H9 (cell line): Measurements from ENCODE around the gene DISC1. TPM values are rescaled to one million over a fixed set of nuclear protein-coding genes. Genes with fewer than 3 reads are reported as not detected.

Experiments used
- DNase-seq: peaks from one replicate; pipeline ENCODE4 v3.0.0-alpha.2; 2017
- H2AFZ ChIP-seq: one replicate; pipeline ENCODE4 v1.6.1; 2013; ENCODE audit warnings: mild to moderate bottlenecking, low read length, control low read depth, moderate library complexity
- H2AK5ac ChIP-seq: 2 replicates; pipeline ENCODE4 v1.6.1; 2013; ENCODE audit warnings: low read length, control low read depth, mixed read lengths; ENCODE audit not compliant: insufficient read length
- H2BK120ac ChIP-seq: one replicate; pipeline ENCODE4 v1.6.1; 2013; ENCODE audit warnings: low read depth, mild to moderate bottlenecking, low read length, control low read depth, inconsistent platforms; ENCODE audit not compliant: poor library complexity, severe bottlenecking
- H2BK12ac ChIP-seq: 2 replicates; pipeline ENCODE4 v1.6.1; 2013; ENCODE audit warnings: low read length, control low read depth, mixed read lengths, low read depth; ENCODE audit not compliant: insufficient read length
- H2BK15ac ChIP-seq: 2 replicates; pipeline ENCODE4 v1.6.1; 2013; ENCODE audit warnings: low read depth, low read length, control low read depth
- H2BK20ac ChIP-seq: one replicate; pipeline ENCODE4 v1.6.1; 2013; ENCODE audit warnings: low read depth, mild to moderate bottlenecking, low read length, control low read depth, inconsistent platforms; ENCODE audit not compliant: poor library complexity, severe bottlenecking
- H2BK5ac ChIP-seq: 2 replicates; pipeline ENCODE4 v1.6.1; 2013; ENCODE audit warnings: low read length, control low read depth, mixed read lengths; ENCODE audit not compliant: insufficient read length
- H3K14ac ChIP-seq: 2 replicates; pipeline ENCODE4 v1.6.1; 2013; ENCODE audit warnings: low read length, control low read depth; ENCODE audit not compliant: insufficient read depth
- H3K18ac ChIP-seq: 2 replicates; pipeline ENCODE4 v1.6.1; 2013; ENCODE audit warnings: low read depth, mild to moderate bottlenecking, mixed read lengths, low read length, control low read depth; ENCODE audit not compliant: insufficient read length
- H3K23ac ChIP-seq: 2 replicates; pipeline ENCODE4 v1.6.1; 2013; ENCODE audit warnings: low read length, control low read depth, mixed read lengths, low read depth; ENCODE audit not compliant: insufficient read length
- H3K23me2 ChIP-seq: 2 replicates; pipeline ENCODE4 v1.6.1; 2013; ENCODE audit warnings: low read depth, mild to moderate bottlenecking, mixed read lengths, low read length, control low read depth; ENCODE audit not compliant: insufficient read length, poor library complexity, severe bottlenecking
- H3K27ac ChIP-seq: 2 replicates; pipeline ENCODE4 v1.5.1; 2013; ENCODE audit warnings: low read length, control low read depth, mixed read lengths, low read depth; ENCODE audit not compliant: insufficient read length
- H3K27me3 ChIP-seq: 2 replicates; pipeline ENCODE4 v1.6.1; 2013; ENCODE audit warnings: low read length, control low read depth, inconsistent platforms; ENCODE audit not compliant: insufficient read depth
- H3K4ac ChIP-seq: 2 replicates; pipeline ENCODE4 v1.6.1; 2013; ENCODE audit warnings: low read depth, mild to moderate bottlenecking, control low read depth, inconsistent platforms, low read length, moderate library complexity
- H3K4me1 ChIP-seq: 2 replicates; pipeline ENCODE4 v1.6.1; 2013; ENCODE audit warnings: low read length, control low read depth, inconsistent platforms; ENCODE audit not compliant: insufficient read depth
- H3K4me2 ChIP-seq: 2 replicates; pipeline ENCODE4 v1.6.1; 2013; ENCODE audit warnings: low read length, control low read depth, mixed read lengths; ENCODE audit not compliant: insufficient read length, insufficient read depth
- H3K56ac ChIP-seq: 2 replicates; pipeline ENCODE4 v1.6.1; 2013; ENCODE audit warnings: low read depth, mild to moderate bottlenecking, mixed read lengths, low read length, control low read depth; ENCODE audit not compliant: insufficient read length
- H3K79me1 ChIP-seq: 2 replicates; pipeline ENCODE4 v1.6.1; 2013; ENCODE audit warnings: low read depth, mild to moderate bottlenecking, moderate library complexity, low read length, control low read depth, inconsistent platforms; ENCODE audit not compliant: insufficient read depth, poor library complexity, severe bottlenecking
- H3K79me2 ChIP-seq: 2 replicates; pipeline ENCODE4 v1.6.1; 2013; ENCODE audit warnings: low read length, control low read depth, inconsistent platforms; ENCODE audit not compliant: insufficient read depth
- H3K9ac ChIP-seq: 2 replicates; pipeline ENCODE4 v1.6.1; 2013; ENCODE audit warnings: low read length, control low read depth, mixed read lengths; ENCODE audit not compliant: insufficient read length; ENCODE audit errors: extremely low read depth
- H3K9me3 ChIP-seq: one replicate; pipeline ENCODE4 v1.6.1; 2013; ENCODE audit warnings: low read depth, low read length, inconsistent platforms; ENCODE audit not compliant: control insufficient read depth
- H3T11ph ChIP-seq: one replicate; pipeline ENCODE4 v1.6.1; 2013; ENCODE audit warnings: mild to moderate bottlenecking, low read length, control low read depth, inconsistent platforms
- H4K20me1 ChIP-seq: one replicate; pipeline ENCODE4 v1.6.1; 2013; ENCODE audit not compliant: control insufficient read depth, insufficient read length, insufficient read depth
- H4K5ac ChIP-seq: 2 replicates; pipeline ENCODE4 v1.6.1; 2013; ENCODE audit warnings: low read depth, mild to moderate bottlenecking, mixed read lengths, low read length, control low read depth; ENCODE audit not compliant: insufficient read length
- H4K8ac ChIP-seq: replicated peaks from 2 replicates; pipeline ENCODE4 v1.6.1; 2013; ENCODE audit warnings: low read length, control low read depth, mixed read lengths, low read depth; ENCODE audit not compliant: insufficient read length
- H4K91ac ChIP-seq: 2 replicates; pipeline ENCODE4 v1.6.1; 2013; ENCODE audit warnings: low read depth, mild to moderate bottlenecking, moderate library complexity, mixed read lengths, low read length, control low read depth; ENCODE audit not compliant: insufficient read length
- H3K27ac Mint-ChIP-seq, 3 experiments: 2 replicates in 2 of 3; 3 replicates in 1 of 3; pipeline ENCODE4 v1.8.0; 2020 to 2021; ENCODE audit warnings: mixed read lengths in 3 of 3, mild to moderate bottlenecking in 1 of 3, moderate library complexity in 1 of 3
- H3K27me3 Mint-ChIP-seq: 2 replicates; pipeline ENCODE4 v1.8.0; 2021; ENCODE audit warnings: low read depth, mild to moderate bottlenecking, moderate library complexity, mixed read lengths
- H3K36me3 Mint-ChIP-seq, 3 experiments: 2 replicates in 2 of 3; 3 replicates in 1 of 3; pipeline ENCODE4 v1.8.0; 2020 to 2021; ENCODE audit warnings: low read depth in 3 of 3, mixed read lengths in 3 of 3; ENCODE audit not compliant: insufficient read depth in 1 of 3
- H3K4me1 Mint-ChIP-seq, 2 experiments: 2 replicates each; pipeline ENCODE4 v1.8.0; 2020; ENCODE audit warnings: mixed read lengths in 2 of 2
- H3K4me3 Mint-ChIP-seq, 2 experiments: 2 replicates in 1 of 2; 3 replicates in 1 of 2; pipeline ENCODE4 v1.8.0; 2020 to 2021; ENCODE audit warnings: mild to moderate bottlenecking in 2 of 2, mixed read lengths in 2 of 2, moderate library complexity in 1 of 2
- H3K9me3 Mint-ChIP-seq, 2 experiments: 2 replicates in 1 of 2; 3 replicates in 1 of 2; pipeline ENCODE4 v1.8.0; 2020; ENCODE audit warnings: mild to moderate bottlenecking in 2 of 2, mixed read lengths in 2 of 2, moderate library complexity in 1 of 2
- CTCF ChIP-seq: fragments of 200-600 bp; sonication (generic); conservative IDR thresholded peaks from 3 replicates; pipeline ENCODE4 v1.8.0; 2021; ENCODE audit warnings: antibody characterized with exemption, mild to moderate bottlenecking
- WGBS: extraction: QIAGEN DNeasy Blood & Tissue Kit; methylation state at CpG from one replicate; pipeline ENCODE4 v1.1.7; 2013; ENCODE audit warnings: missing lambda C conversion rate, low lambda C conversion rate, mixed read lengths; ENCODE audit not compliant: insufficient read length; ENCODE audit errors: extremely low coverage; 5-methylcytosine and 5-hydroxymethylcytosine counted together
- total RNA-seq: library from RNA; stranded (reverse); gene quantifications from 2 replicates; pipeline ENCODE4 v1.2.1, GENCODE V29; 2021

The DISC1 gene
- total RNA-seq, 1 experiment from 2014 or later = 2.5 TPM

- Histone ChIP-seq H3K18ac (no peak overlapping the region), H3K27ac (no peak overlapping the region), H3K79me2 (no peaks in the 10 kb centered on the region), H2BK5ac (no peak overlapping the region), H3K9ac (no peak overlapping the region), H3K23me2 (no peaks in the 10 kb centered on the region), H2BK15ac (no peak overlapping the region), H3K14ac (no peak overlapping the region), H2BK12ac (no peak overlapping the region), H4K8ac (no peak overlapping the region), H4K20me1 (no peaks in the 10 kb centered on the region), H2BK20ac (no peak overlapping the region), H2AK5ac (no peak overlapping the region), H4K91ac (no peak overlapping the region), H3K23ac (no peak overlapping the region), H3T11ph (no peak overlapping the region), H3K56ac (no peak overlapping the region), H3K4ac (no peak overlapping the region), H2BK120ac (no peak overlapping the region), H3K4me2 (no peak overlapping the region), H4K5ac (no peak overlapping the region), H3K4me1 (no peaks in the 10 kb centered on the region; the same call in 1 of the 2 replicates), H3K27me3 (no peaks in the 10 kb centered on the region), H3K9me3 (no peaks in the 10 kb centered on the region), H3K79me1 (no peaks in the 10 kb centered on the region), H2AFZ (no peak overlapping the region)
- no peak for TF ChIP-seq CTCF
- Mint-ChIP-seq H3K9me3 (no peaks in the 10 kb centered on the region), H3K4me3 (no peak overlapping the region), H3K4me1 (peaks cover 5 to 12% of the 10 kb centered on the region in 2 experiments), H3K27ac (no peak overlapping the region), H3K36me3 (no peaks in the 10 kb centered on the region), H3K27me3 (peaks cover 6% of the 10 kb centered on the region)
- DNase-seq = no peak
- WGBS = no CpG with 5 or more reads among the region's 1 CpG
Observed at GRCh38 chr1:231826566-231826965, 200.0 kb downstream of the DISC1 start.
